GM12865 (cell line): Measurements from ENCODE around the gene SLC44A1.

Experiments
- DNase-seq: peaks from one replicate; pipeline ENCODE4 v3.0.0; 2010; ENCODE audit warnings: low read depth
- H3K4me3 ChIP-seq: 2 replicates; pipeline ENCODE4 v1.5.1; 2011; ENCODE audit warnings: mild to moderate bottlenecking, low read depth, low read length, control low read depth
- TF ChIP-seq, protein P1 (sequence below): IDR thresholded peaks from 2 replicates; pipeline ENCODE4 v1.5.1; 2011; ENCODE audit warnings: low read length, control low read depth, low read depth, inconsistent platforms; ENCODE audit not compliant: insufficient read depth; ENCODE audit errors: missing control alignments

The SLC44A1 gene

DNA sequence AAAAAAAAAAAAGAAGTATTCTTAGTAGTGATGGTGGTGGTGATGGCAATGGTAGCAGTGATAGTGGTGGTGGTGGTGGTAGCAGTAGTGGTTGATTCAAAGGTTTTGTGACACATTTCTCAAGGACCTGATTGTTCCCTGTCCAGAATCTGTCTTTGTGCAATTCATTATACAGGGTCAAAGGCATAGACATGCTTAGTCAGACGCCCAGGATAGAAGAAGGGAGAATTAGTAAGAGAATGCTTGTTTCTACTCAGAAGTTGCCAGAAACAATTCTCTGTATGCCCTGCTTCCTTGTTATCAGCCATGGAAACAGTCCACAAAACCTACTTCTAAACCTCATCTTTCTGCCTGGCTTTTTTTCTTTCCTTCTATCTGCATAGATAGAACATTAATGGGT lies 89.4 kb downstream of the SLC44A1 start:
- TF ChIP-seq, protein P1, sequence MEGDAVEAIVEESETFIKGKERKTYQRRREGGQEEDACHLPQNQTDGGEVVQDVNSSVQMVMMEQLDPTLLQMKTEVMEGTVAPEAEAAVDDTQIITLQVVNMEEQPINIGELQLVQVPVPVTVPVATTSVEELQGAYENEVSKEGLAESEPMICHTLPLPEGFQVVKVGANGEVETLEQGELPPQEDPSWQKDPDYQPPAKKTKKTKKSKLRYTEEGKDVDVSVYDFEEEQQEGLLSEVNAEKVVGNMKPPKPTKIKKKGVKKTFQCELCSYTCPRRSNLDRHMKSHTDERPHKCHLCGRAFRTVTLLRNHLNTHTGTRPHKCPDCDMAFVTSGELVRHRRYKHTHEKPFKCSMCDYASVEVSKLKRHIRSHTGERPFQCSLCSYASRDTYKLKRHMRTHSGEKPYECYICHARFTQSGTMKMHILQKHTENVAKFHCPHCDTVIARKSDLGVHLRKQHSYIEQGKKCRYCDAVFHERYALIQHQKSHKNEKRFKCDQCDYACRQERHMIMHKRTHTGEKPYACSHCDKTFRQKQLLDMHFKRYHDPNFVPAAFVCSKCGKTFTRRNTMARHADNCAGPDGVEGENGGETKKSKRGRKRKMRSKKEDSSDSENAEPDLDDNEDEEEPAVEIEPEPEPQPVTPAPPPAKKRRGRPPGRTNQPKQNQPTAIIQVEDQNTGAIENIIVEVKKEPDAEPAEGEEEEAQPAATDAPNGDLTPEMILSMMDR: no peak
- H3K4me3 ChIP-seq: no peak overlapping the region
- no peak for DNase-seq

DNA sequence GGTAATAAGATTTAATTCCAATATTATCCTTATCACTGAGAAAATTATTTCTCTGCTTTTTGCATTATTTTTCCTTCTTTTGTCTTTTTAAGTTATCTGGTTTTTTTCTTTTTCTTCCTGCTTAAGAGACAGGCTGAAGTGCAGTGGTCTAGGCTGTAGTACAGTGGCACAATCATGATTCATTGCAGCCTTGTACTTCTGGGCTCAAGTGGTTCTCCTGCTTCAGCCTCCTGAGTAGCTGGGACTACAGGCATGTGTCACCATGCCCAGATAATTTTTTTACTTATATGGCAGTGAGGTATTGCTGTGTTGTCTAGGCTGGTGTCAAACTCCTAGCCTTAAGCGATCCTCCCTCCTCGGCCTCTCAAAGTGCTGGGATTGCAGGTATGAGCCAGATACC lies 93.9 kb downstream of the SLC44A1 start:
- no peak for DNase-seq
- no peak overlapping the region for H3K4me3 ChIP-seq
- TF ChIP-seq, protein P1: no peak

DNA sequence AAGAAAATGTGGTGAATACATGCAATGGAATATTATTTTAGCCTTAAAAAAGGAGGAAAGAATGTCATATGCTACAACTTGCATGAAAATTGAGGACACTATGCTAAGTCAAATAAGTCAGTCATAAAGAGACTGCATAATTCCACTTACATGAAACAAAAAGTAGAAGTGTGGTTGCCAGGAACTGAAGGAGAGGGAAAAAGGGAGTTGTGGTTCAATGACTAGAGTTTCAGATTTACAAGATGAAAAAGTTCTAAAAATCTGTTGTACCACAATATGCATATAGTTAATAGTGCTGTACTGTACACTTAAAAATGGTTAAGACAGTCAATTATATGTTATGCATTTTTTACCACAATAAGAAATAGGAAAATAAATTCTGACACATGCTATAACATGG lies 95.4 kb downstream of the SLC44A1 start:
- TF ChIP-seq, protein P1: no peak
- no peak overlapping the region for H3K4me3 ChIP-seq
- DNase-seq: no peak

DNA sequence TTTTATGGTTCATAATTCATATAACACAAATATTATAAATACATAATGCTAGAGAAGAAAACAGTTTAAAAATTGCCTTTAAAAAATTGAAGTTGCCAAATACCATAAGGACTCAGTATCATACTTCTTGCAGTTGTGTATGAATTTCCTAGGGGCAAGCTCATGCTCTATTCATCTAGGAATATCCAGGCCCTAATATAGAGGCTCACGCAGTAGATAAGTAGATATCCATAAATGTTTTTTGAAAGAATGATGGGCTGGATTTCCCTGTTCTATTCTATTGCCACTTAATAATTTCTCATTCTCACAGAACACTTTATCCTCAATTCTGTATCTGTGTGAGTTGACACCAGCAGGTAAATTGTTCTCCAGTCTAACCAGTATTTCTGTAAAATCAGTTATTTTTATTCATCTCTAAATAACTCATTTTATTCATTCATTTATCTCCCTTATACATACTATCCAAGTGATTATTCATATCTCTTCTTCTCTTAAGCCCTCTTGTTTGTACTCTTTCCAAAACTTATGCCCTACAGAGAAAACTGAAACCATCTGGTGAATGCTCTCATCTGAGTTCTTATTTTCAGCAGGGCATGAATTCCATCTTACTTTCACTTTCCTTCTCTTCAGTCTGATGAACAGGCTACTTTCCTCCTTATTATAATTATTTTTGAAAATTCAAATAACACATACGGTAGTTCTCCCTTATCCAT lies 97.1 kb downstream of the SLC44A1 start:
- H3K4me3 ChIP-seq: no peak overlapping the region
- peak; percentile 42 for DNase-seq
- TF ChIP-seq, protein P1: no peak

DNA sequence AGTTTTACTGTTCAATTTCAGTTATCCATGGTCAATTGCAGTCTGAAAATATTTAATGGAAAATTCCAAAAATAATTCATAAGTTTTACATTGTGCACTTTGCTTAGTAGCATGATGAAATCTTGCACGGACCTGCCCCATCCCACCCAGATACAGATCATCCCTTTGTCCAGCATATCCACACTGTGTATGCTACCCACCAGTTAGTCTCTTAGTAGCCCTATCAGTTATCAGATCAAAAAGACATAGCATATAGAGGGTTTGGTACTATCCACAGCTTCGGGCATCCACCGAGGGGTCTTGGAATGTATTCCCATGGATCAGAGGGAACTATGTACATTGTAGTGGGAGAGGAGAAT lies 97.7 kb downstream of the SLC44A1 start:
- no peak overlapping the region for H3K4me3 ChIP-seq
- TF ChIP-seq, protein P1: no peak
- no peak for DNase-seq

DNA sequence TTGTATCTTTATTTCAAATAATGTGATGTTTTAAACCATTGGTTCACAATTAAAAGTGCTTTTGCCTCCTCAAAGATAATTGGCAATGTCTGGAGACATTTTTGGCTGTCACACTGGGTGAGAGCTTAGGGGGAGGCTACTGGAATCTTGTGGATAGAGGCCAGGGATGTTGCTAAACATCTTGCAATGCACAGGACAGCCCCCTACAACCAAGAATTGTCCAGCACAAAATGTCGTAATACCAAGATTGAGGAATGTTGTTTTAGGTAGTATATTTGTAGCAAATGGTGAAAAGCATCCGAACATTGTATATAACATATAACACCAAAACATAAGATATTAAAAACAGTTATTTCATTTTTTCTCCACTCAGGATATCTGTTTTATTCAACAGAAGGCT lies 99.8 kb downstream of the SLC44A1 start:
- H3K4me3 ChIP-seq: no peak overlapping the region
- TF ChIP-seq, protein P1: no peak
- DNase-seq: no peak

DNA sequence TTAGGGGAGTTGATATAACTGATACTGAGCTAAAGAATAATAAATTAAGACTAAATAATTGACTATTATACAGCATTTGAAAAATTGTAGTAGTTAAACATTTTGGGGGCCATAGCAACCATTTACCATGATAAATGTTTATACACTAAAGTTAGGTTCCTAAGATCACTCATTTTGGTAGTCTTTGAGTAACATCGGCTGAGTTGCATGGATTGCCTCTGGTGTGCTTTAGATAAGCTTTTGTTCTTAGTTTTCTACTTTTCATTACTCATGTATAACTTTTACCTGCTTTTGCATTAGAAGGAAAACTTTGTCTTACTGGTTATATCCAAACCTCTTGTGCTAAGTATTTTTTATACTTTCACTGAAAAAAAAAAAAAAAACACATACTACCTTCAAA lies 101.2 kb downstream of the SLC44A1 start:
- no peak overlapping the region for H3K4me3 ChIP-seq
- DNase-seq: no peak
- TF ChIP-seq, protein P1: no peak
